HG03457 (cell line): Measurements from ENCODE around the gene TOPORS.

Experiments
- ATAC-seq: cut with Tn5 transposase; IDR thresholded peaks from one replicate; pipeline ENCODE4 v1.9.1; 2021; ENCODE audit warnings: moderate number of reproducible peaks; ENCODE audit not compliant: unreplicated experiment

TOPORS gene

DNA sequence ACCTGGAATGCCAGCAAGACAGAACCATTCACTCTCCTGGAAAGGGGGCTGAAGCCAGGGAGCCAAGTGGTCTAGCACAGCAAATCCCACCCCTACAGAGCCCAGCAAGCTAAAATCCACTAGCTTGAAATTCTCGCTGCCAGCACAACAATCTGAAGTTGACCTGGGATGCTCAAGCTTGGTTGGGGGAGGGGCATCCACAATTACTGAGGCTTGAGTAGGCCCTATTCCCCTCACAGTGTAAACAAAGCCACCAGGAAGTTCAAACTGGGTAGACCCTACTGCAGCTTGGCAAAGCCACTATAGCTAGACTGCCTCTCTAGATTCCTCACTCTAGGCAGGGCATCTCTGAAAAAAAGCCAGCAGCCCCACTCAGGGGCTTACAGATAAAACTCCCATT is 43.7 kb downstream of the TOPORS start:
- ATAC-seq = no peak

DNA sequence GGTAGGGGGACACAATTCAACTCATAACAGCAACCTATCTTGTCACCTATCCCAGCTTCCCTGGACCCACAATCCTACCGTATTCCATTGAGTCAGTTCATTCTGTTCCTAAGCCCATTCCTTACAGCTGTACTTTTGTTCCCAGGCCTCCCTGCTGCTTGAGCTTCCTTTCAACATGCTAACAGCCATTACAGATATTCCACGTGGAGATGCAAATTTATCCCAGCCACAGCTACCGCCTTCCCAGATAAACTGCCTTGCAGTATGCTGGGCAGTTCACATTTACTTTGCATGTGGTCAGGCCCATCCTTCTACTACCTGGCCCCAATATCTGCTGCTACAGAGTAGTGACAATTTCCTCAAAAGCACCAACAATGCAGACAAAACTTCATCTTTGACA is 49.4 kb downstream of the TOPORS start:
- no peak for ATAC-seq

GRCh38 chr9:32502464-32502863 is 49.9 kb downstream of the TOPORS start:
- no peak for ATAC-seq

DNA sequence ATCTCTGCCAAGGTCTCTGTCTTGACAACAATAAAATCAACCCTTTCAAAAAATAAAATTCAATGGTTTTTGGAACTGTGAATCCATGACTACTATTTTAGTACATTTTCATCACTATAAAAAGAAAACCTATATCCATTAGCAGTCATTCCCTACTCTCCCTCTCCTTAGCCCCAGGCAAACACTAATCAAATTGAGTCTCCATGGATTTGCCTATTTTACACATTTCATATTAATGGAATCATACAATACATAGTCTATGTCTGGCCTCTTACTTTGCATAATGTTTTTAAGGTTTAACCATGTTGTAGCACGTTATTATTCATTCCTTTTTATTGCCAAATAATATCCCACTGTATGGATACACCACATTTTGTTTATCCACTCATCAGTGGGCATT is 50.5 kb downstream of the TOPORS start:
- no peak for ATAC-seq

DNA sequence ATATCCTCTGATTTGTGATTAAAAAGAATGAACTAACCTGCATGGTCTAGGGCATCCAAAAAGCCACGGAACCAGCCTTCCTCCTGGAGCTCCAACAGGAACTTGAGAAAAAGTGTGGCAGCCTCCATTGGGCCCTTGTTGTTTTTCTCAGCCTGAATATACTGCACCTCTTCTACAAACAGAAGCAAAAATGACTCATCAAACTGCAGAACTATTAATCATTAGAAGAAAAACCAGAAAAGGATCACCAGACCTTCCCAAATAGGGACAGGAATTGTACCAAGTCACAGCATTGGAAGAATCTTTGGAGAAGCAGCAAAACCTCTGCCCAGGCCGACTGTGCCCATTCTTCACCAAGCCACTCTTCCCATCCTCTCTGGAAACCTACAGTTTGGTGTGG is 51.6 kb downstream of the TOPORS start:
- no peak for ATAC-seq

- ATAC-seq = no peak
These were observed 54.5 kb downstream of the TOPORS start for GRCh38 chr9:32497921-32498320.

DNA sequence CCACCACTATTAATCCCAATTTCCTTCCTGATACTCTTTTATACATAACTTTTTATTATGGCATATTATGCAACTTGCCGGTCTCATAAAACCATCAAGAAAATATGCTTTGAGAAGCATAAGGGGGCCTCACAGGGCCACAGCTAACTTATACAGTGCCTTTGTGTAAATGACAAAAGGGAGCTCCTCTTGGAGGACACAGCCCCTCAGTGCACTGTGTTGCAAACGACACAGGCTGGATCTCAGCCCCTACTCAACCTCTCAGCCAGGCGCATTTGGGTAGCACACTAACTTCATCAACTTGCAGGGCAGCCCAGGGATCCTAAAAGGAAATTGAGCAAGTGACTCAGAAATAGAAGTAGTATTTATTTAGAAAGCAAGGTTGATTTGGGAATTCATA is 61.8 kb downstream of the TOPORS start:
- no peak for ATAC-seq
